ENCODE results near the gene SYT6. TPM values are rescaled to one million over a fixed set of nuclear protein-coding genes. Genes with fewer than 3 reads are reported as not detected.
"Not testable (repeated sequence)": the region's sequence is repeated elsewhere in the genome, so short reads cannot be mapped to it uniquely, and the experiment has no call there.

The SYT6 gene
- polyA plus RNA-seq, 2 donors: not detected

GRCh38 chr1:114079596-114080190 lies 74.0 kb downstream of the SYT6 start:
- no peaks in the 10 kb centered on the region for H3K36me3 ChIP-seq (ENCODE audit: control insufficient read depth in 2 of 2, insufficient read depth in 2 of 2, low read length in 1 of 2)
- no peak overlapping the region for H3K4me3 ChIP-seq (ENCODE audit: low read depth in 1 of 2, low read length in 2 of 2)
- no peaks in the 10 kb centered on the region for H3K27me3 ChIP-seq (ENCODE audit: control insufficient read depth in 1 of 2, insufficient read depth in 2 of 2, low read length in 2 of 2)
- WGBS, 2 donors: 60 to 77% methylated on average over 5 of the region's 5 CpGs
- no peak overlapping the region for H3K27ac ChIP-seq (ENCODE audit: low read depth in 2 of 2, low read length in 1 of 2)
- H3K4me1 ChIP-seq (ENCODE audit: control insufficient read depth in 2 of 2, insufficient read depth in 2 of 2, low read length in 1 of 2): peaks cover 0 to 3% of the 10 kb centered on the region in 2 donors
- H3K9me3 ChIP-seq (ENCODE audit: control insufficient read depth in 2 of 2, insufficient read depth in 1 of 2, low read depth in 1 of 2, low read length in 1 of 2): no peaks in the 10 kb centered on the region

- H3K36me3 ChIP-seq (ENCODE audit: control insufficient read depth in 2 of 2, insufficient read depth in 2 of 2, low read length in 1 of 2): no peaks in the 10 kb centered on the region
- WGBS, 2 donors: 68 to 71% methylated on average over 4 of the region's 4 CpGs
- H3K4me1 ChIP-seq (ENCODE audit: control insufficient read depth in 2 of 2, insufficient read depth in 2 of 2, low read length in 1 of 2): peaks cover 0 to 3% of the 10 kb centered on the region in 2 donors
- no peak overlapping the region for H3K4me3 ChIP-seq (ENCODE audit: low read depth in 1 of 2, low read length in 2 of 2)
- no peak overlapping the region for H3K27ac ChIP-seq (ENCODE audit: low read depth in 2 of 2, low read length in 1 of 2)
- no peaks in the 10 kb centered on the region for H3K9me3 ChIP-seq (ENCODE audit: control insufficient read depth in 2 of 2, insufficient read depth in 1 of 2, low read depth in 1 of 2, low read length in 1 of 2)
- H3K27me3 ChIP-seq (ENCODE audit: control insufficient read depth in 1 of 2, insufficient read depth in 2 of 2, low read length in 2 of 2): no peaks in the 10 kb centered on the region
Observed at GRCh38 chr1:114078116-114078515, 75.6 kb downstream of the SYT6 start.

- WGBS, 2 donors: 69 to 72% methylated on average over 3 of the region's 3 CpGs
- H3K4me3 ChIP-seq (ENCODE audit: low read depth in 1 of 2, low read length in 2 of 2): no peak overlapping the region
- no peaks in the 10 kb centered on the region for H3K9me3 ChIP-seq (ENCODE audit: control insufficient read depth in 2 of 2, insufficient read depth in 1 of 2, low read depth in 1 of 2, low read length in 1 of 2)
- no peaks in the 10 kb centered on the region for H3K36me3 ChIP-seq (ENCODE audit: control insufficient read depth in 2 of 2, insufficient read depth in 2 of 2, low read length in 1 of 2)
- H3K4me1 ChIP-seq (ENCODE audit: control insufficient read depth in 2 of 2, insufficient read depth in 2 of 2, low read length in 1 of 2): peaks cover 0 to 3% of the 10 kb centered on the region in 2 donors
- H3K27ac ChIP-seq (ENCODE audit: low read depth in 2 of 2, low read length in 1 of 2): no peak overlapping the region
- H3K27me3 ChIP-seq (ENCODE audit: control insufficient read depth in 1 of 2, insufficient read depth in 2 of 2, low read length in 2 of 2): no peaks in the 10 kb centered on the region
Observed at GRCh38 chr1:114077188-114077587, 76.5 kb downstream of the SYT6 start.

GRCh38 chr1:114076308-114076707 lies 77.4 kb downstream of the SYT6 start:
- Histone ChIP-seq H3K4me3 (ENCODE audit: low read depth in 1 of 2, low read length in 2 of 2) (no peak overlapping the region), H3K4me1 (ENCODE audit: control insufficient read depth in 2 of 2, insufficient read depth in 2 of 2, low read length in 1 of 2) (peaks cover 0 to 3% of the 10 kb centered on the region in 2 donors), H3K27ac (ENCODE audit: low read depth in 2 of 2, low read length in 1 of 2) (no peak overlapping the region), H3K9me3 (ENCODE audit: control insufficient read depth in 2 of 2, insufficient read depth in 1 of 2, low read depth in 1 of 2, low read length in 1 of 2) (no peaks in the 10 kb centered on the region), H3K27me3 (ENCODE audit: control insufficient read depth in 1 of 2, insufficient read depth in 2 of 2, low read length in 2 of 2) (no peaks in the 10 kb centered on the region), H3K36me3 (ENCODE audit: control insufficient read depth in 2 of 2, insufficient read depth in 2 of 2, low read length in 1 of 2) (no peaks in the 10 kb centered on the region)
- WGBS, 2 donors: 76 to 79% methylated on average over 4 of the region's 4 CpGs

- Histone ChIP-seq H3K27ac (ENCODE audit: low read depth in 2 of 2, low read length in 1 of 2) (no peak overlapping the region), H3K36me3 (ENCODE audit: control insufficient read depth in 2 of 2, insufficient read depth in 2 of 2, low read length in 1 of 2) (no peaks in the 10 kb centered on the region), H3K4me1 (ENCODE audit: control insufficient read depth in 2 of 2, insufficient read depth in 2 of 2, low read length in 1 of 2) (no peaks in the 10 kb centered on the region), H3K4me3 (ENCODE audit: low read depth in 1 of 2, low read length in 2 of 2) (no peak overlapping the region), H3K27me3 (ENCODE audit: control insufficient read depth in 1 of 2, insufficient read depth in 2 of 2, low read length in 2 of 2) (no peaks in the 10 kb centered on the region), H3K9me3 (ENCODE audit: control insufficient read depth in 2 of 2, insufficient read depth in 1 of 2, low read depth in 1 of 2, low read length in 1 of 2) (no peaks in the 10 kb centered on the region)
- 47 to 50% methylated on average over 4 of the region's 4 CpGs for WGBS, 2 donors
Observed at GRCh38 chr1:114075546-114076242, 78.0 kb downstream of the SYT6 start.

- Histone ChIP-seq H3K36me3 (ENCODE audit: control insufficient read depth in 2 of 2, insufficient read depth in 2 of 2, low read length in 1 of 2) (no peaks in the 10 kb centered on the region), H3K27me3 (ENCODE audit: control insufficient read depth in 1 of 2, insufficient read depth in 2 of 2, low read length in 2 of 2) (no peaks in the 10 kb centered on the region), H3K4me1 (ENCODE audit: control insufficient read depth in 2 of 2, insufficient read depth in 2 of 2, low read length in 1 of 2) (no peaks in the 10 kb centered on the region), H3K9me3 (ENCODE audit: control insufficient read depth in 2 of 2, insufficient read depth in 1 of 2, low read depth in 1 of 2, low read length in 1 of 2) (no peaks in the 10 kb centered on the region), H3K4me3 (ENCODE audit: low read depth in 1 of 2, low read length in 2 of 2) (no peak overlapping the region), H3K27ac (ENCODE audit: low read depth in 2 of 2, low read length in 1 of 2) (no peak overlapping the region)
- WGBS, 2 donors: 66 to 68% methylated on average over 2 of the region's 2 CpGs
Observed at GRCh38 chr1:114075105-114075504, 78.6 kb downstream of the SYT6 start.

GRCh38 chr1:114072246-114072645 lies 81.4 kb downstream of the SYT6 start:
- no peaks in the 10 kb centered on the region for H3K4me1 ChIP-seq (ENCODE audit: control insufficient read depth in 2 of 2, insufficient read depth in 2 of 2, low read length in 1 of 2)
- H3K27me3 ChIP-seq (ENCODE audit: control insufficient read depth in 1 of 2, insufficient read depth in 2 of 2, low read length in 2 of 2): no peaks in the 10 kb centered on the region
- H3K9me3 ChIP-seq (ENCODE audit: control insufficient read depth in 2 of 2, insufficient read depth in 1 of 2, low read depth in 1 of 2, low read length in 1 of 2): no peaks in the 10 kb centered on the region
- no peak overlapping the region for H3K27ac ChIP-seq (ENCODE audit: low read depth in 2 of 2, low read length in 1 of 2)
- H3K36me3 ChIP-seq (ENCODE audit: control insufficient read depth in 2 of 2, insufficient read depth in 2 of 2, low read length in 1 of 2): no peaks in the 10 kb centered on the region
- no peak overlapping the region for H3K4me3 ChIP-seq (ENCODE audit: low read depth in 1 of 2, low read length in 2 of 2)

- H3K9me3 ChIP-seq (ENCODE audit: control insufficient read depth in 2 of 2, insufficient read depth in 1 of 2, low read depth in 1 of 2, low read length in 1 of 2); H3K4me1 ChIP-seq (ENCODE audit: control insufficient read depth in 2 of 2, insufficient read depth in 2 of 2, low read length in 1 of 2); H3K36me3 ChIP-seq (ENCODE audit: control insufficient read depth in 2 of 2, insufficient read depth in 2 of 2, low read length in 1 of 2); H3K27me3 ChIP-seq (ENCODE audit: control insufficient read depth in 1 of 2, insufficient read depth in 2 of 2, low read length in 2 of 2); H3K4me3 ChIP-seq (ENCODE audit: low read depth in 1 of 2, low read length in 2 of 2); H3K27ac ChIP-seq (ENCODE audit: low read depth in 2 of 2, low read length in 1 of 2): not testable (repeated sequence)
Observed at GRCh38 chr1:114069762-114070161, 83.9 kb downstream of the SYT6 start.

GRCh38 chr1:114068684-114069083 lies 85.0 kb downstream of the SYT6 start:
- H3K4me3 ChIP-seq (ENCODE audit: low read depth in 1 of 2, low read length in 2 of 2); H3K9me3 ChIP-seq (ENCODE audit: control insufficient read depth in 2 of 2, insufficient read depth in 1 of 2, low read depth in 1 of 2, low read length in 1 of 2); H3K27ac ChIP-seq (ENCODE audit: low read depth in 2 of 2, low read length in 1 of 2); H3K27me3 ChIP-seq (ENCODE audit: control insufficient read depth in 1 of 2, insufficient read depth in 2 of 2, low read length in 2 of 2); H3K36me3 ChIP-seq (ENCODE audit: control insufficient read depth in 2 of 2, insufficient read depth in 2 of 2, low read length in 1 of 2); H3K4me1 ChIP-seq (ENCODE audit: control insufficient read depth in 2 of 2, insufficient read depth in 2 of 2, low read length in 1 of 2): not testable (repeated sequence)
- WGBS, 2 donors: 88 to 97% methylated on average over 1 of the region's 1 CpG

GRCh38 chr1:114065671-114066070 lies 88.0 kb downstream of the SYT6 start:
- not testable (repeated sequence) for H3K4me1 ChIP-seq (ENCODE audit: control insufficient read depth in 2 of 2, insufficient read depth in 2 of 2, low read length in 1 of 2); H3K4me3 ChIP-seq (ENCODE audit: low read depth in 1 of 2, low read length in 2 of 2); H3K36me3 ChIP-seq (ENCODE audit: control insufficient read depth in 2 of 2, insufficient read depth in 2 of 2, low read length in 1 of 2); H3K27ac ChIP-seq (ENCODE audit: low read depth in 2 of 2, low read length in 1 of 2); H3K27me3 ChIP-seq (ENCODE audit: control insufficient read depth in 1 of 2, insufficient read depth in 2 of 2, low read length in 2 of 2); H3K9me3 ChIP-seq (ENCODE audit: control insufficient read depth in 2 of 2, insufficient read depth in 1 of 2, low read depth in 1 of 2, low read length in 1 of 2)
- 51 to 72% methylated on average over 3 of the region's 3 CpGs for WGBS, 2 donors
